HCT116 (cell line): ENCODE results near the gene PVRIG. TPM values are rescaled to one million over a fixed set of nuclear protein-coding genes. Genes with fewer than 3 reads are reported as not detected.

Experiments used
- ATAC-seq: fragments of 200-7000 bp; cut with Tn5 transposase; 2 replicates; pipeline ENCODE4 v1.9.1; 2020; ENCODE audit warnings: mild to moderate bottlenecking, moderate library complexity
- BruUV-seq: library from RNA; stranded (reverse); fragments of 400-500 nt; replicated peaks from 2 replicates; lab custom pipeline; 2021; lab: Mats Ljungman, UMichigan
- CTCF ChIA-PET: fragments of 300-600 bp; sonication (Branson Sonifier 250); formaldehyde crosslinking; loops from one replicate; lab custom pipeline; 2021; ENCODE audit warnings: antibody characterized with exemption; lab: Charles Lee
- POLR2A ChIA-PET: fragments of 300-600, 350-600 bp; sonication (Branson Sonifier 250); formaldehyde crosslinking; loops from one replicate; lab custom pipeline; 2021; ENCODE audit warnings: antibody characterized with exemption; lab: Charles Lee
- RAD21 ChIA-PET, 2 experiments: fragments of 300-600 bp; sonication (Branson Sonifier 250); formaldehyde crosslinking; loops; one replicate each; lab custom pipeline; 2023; ENCODE audit warnings: low total read pairs in 2 of 2; ENCODE audit not compliant: uncharacterized antibody in 2 of 2, unreplicated experiment in 2 of 2, low non-redundant PET in 1 of 2; lab: Charles Lee
- DNase-seq: peaks from one replicate; pipeline ENCODE4 v3.0.0-alpha.2; 2010; ENCODE audit warnings: low read depth, low spot score
- H2AFZ ChIP-seq: fragments of 200-600 bp; shearing (Covaris generic), sonication (generic); 2 replicates; pipeline ENCODE4 v1.6.1; 2017; ENCODE audit warnings: low read depth, mixed run types, mixed read lengths, antibody characterized with exemption, low read length; ENCODE audit not compliant: poor library complexity, severe bottlenecking
- H3K27ac ChIP-seq: 2 replicates; pipeline ENCODE4 v1.5.1; 2012; ENCODE audit warnings: low read depth, low read length
- H3K27me3 ChIP-seq: fragments of 200-600 bp; sonication (generic); 2 replicates; pipeline ENCODE4 v1.6.1; 2016; ENCODE audit warnings: mixed run types, low read length, mixed read lengths; ENCODE audit not compliant: insufficient read depth
- H3K36me3 ChIP-seq, 2 experiments: fragments of 200-500 bp in 1 of 2; fragments of 200-600 bp in 1 of 2; sonication (Bioruptor generic) in 1 of 2; sonication (generic) in 1 of 2; 2 replicates each; pipeline versions ENCODE4 v1.5.1 to v1.6.1; 2014 to 2016; ENCODE audit warnings: low read length in 2 of 2, inconsistent platforms in 1 of 2, mixed read lengths in 1 of 2, mixed run types in 1 of 2; ENCODE audit not compliant: insufficient read depth in 2 of 2, control insufficient read depth in 1 of 2
- H3K4me1 ChIP-seq, 2 experiments: fragments of 200-600 bp in 1 of 2; sonication (generic) in 1 of 2; 2 replicates each; pipeline versions ENCODE4 v1.5.1 to v1.6.1; 2012 to 2017; ENCODE audit warnings: low read length in 2 of 2, inconsistent platforms in 1 of 2, mild to moderate bottlenecking in 1 of 2, mixed read lengths in 1 of 2, mixed run types in 1 of 2, moderate library complexity in 1 of 2; ENCODE audit not compliant: insufficient read depth in 2 of 2, control insufficient read depth in 1 of 2
- H3K4me2 ChIP-seq: fragments of 200-600 bp; sonication (generic); 2 replicates; pipeline ENCODE4 v1.6.1; 2017; ENCODE audit warnings: mixed run types, low read length, mixed read lengths
- H3K4me3 ChIP-seq, 2 experiments: fragments of 200-600 bp in 1 of 2; sonication (generic) in 1 of 2; replicated peaks in 1 of 2; 2 replicates each; pipeline ENCODE4 v1.5.1; 2011 to 2016; ENCODE audit warnings: low read length in 2 of 2, control low read depth in 1 of 2, low read depth in 1 of 2, mild to moderate bottlenecking in 1 of 2, mixed read lengths in 1 of 2, mixed run types in 1 of 2
- H3K79me2 ChIP-seq: fragments of 200-600 bp; sonication (generic); 2 replicates; pipeline ENCODE4 v1.6.1; 2017; ENCODE audit warnings: mild to moderate bottlenecking, mixed run types, low read length, moderate library complexity, mixed read lengths; ENCODE audit not compliant: insufficient read depth
- H3K9ac ChIP-seq: fragments of 200-600 bp; sonication (generic); 2 replicates; pipeline ENCODE4 v1.6.1; 2016; ENCODE audit warnings: low read length, mixed read lengths
- H3K9me2 ChIP-seq: fragments of 200-600 bp; sonication (generic), shearing (Covaris generic); 2 replicates; pipeline ENCODE4 v1.6.1; 2017; ENCODE audit warnings: mixed run types, mild to moderate bottlenecking, moderate library complexity; ENCODE audit not compliant: insufficient read depth
- H3K9me3 ChIP-seq, 2 experiments: fragments of 200-500 bp in 1 of 2; fragments of 200-600 bp in 1 of 2; sonication (Bioruptor generic) in 1 of 2; sonication (generic) in 1 of 2; 2 replicates each; pipeline ENCODE4 v1.6.1; 2014 to 2017; ENCODE audit warnings: low read length in 2 of 2, mixed read lengths in 2 of 2, inconsistent platforms in 1 of 2, low read depth in 1 of 2, mild to moderate bottlenecking in 1 of 2, mixed run types in 1 of 2, moderate library complexity in 1 of 2; ENCODE audit not compliant: control insufficient read depth in 1 of 2, insufficient read depth in 1 of 2
- H4K20me1 ChIP-seq: fragments of 200-600 bp; sonication (generic), shearing (Covaris generic); 2 replicates; pipeline ENCODE4 v1.6.1; 2017; ENCODE audit warnings: mixed run types, mild to moderate bottlenecking, moderate library complexity; ENCODE audit not compliant: insufficient read depth
- CBX3 ChIP-seq: IDR thresholded peaks from 2 replicates; pipeline ENCODE4 v1.6.1; 2012; ENCODE audit warnings: low read depth
- EGR1 ChIP-seq: IDR thresholded peaks from 2 replicates; pipeline ENCODE4 v1.6.1; 2012; ENCODE audit warnings: low read depth
- EZH2 ChIP-seq: fragments of 200-600 bp; sonication (generic); IDR thresholded peaks from 2 replicates; pipeline ENCODE4 v1.6.1; 2017; ENCODE audit warnings: antibody characterized with exemption, mixed run types
- EZH2phosphoT487 ChIP-seq: fragments of 200-600 bp; IDR thresholded peaks from 2 replicates; pipeline ENCODE4 v1.6.1; 2018; ENCODE audit warnings: antibody characterized with exemption, borderline replicate concordance
- JUND ChIP-seq: IDR thresholded peaks from 2 replicates; pipeline ENCODE4 v1.6.1; 2012
- POLR2A ChIP-seq: IDR thresholded peaks from 2 replicates; pipeline ENCODE4 v1.7.0; 2011; ENCODE audit warnings: borderline replicate concordance; ENCODE audit not compliant: insufficient read depth, insufficient read length; ENCODE audit errors: extremely low read depth
- POLR2AphosphoS5 ChIP-seq: IDR thresholded peaks from 2 replicates; pipeline ENCODE4 v1.6.1; 2011; ENCODE audit warnings: mild to moderate bottlenecking, low read depth, low read length, moderate library complexity
- RAD21 ChIP-seq: IDR thresholded peaks from 2 replicates; pipeline ENCODE4 v1.6.1; 2012; ENCODE audit warnings: low read depth, mild to moderate bottlenecking
- SIN3A ChIP-seq: IDR thresholded peaks from 2 replicates; pipeline ENCODE4 v1.6.1; 2012; ENCODE audit warnings: low read depth
- SP1 ChIP-seq: IDR thresholded peaks from 2 replicates; pipeline ENCODE4 v1.6.1; 2012; ENCODE audit warnings: low read depth
- SRF ChIP-seq: IDR thresholded peaks from 2 replicates; pipeline ENCODE4 v1.6.1; 2012; ENCODE audit warnings: low read depth
- TCF7L2 ChIP-seq: IDR thresholded peaks from 2 replicates; pipeline ENCODE4 v1.7.0; 2011; ENCODE audit warnings: borderline replicate concordance, inconsistent platforms; ENCODE audit not compliant: insufficient read depth, insufficient read length; ENCODE audit errors: extremely low read depth
- YY1 ChIP-seq: IDR thresholded peaks from 2 replicates; pipeline ENCODE4 v1.6.1; 2011; ENCODE audit warnings: low read length, low read depth, moderate library complexity, mild to moderate bottlenecking; ENCODE audit not compliant: insufficient replicate concordance; ENCODE audit errors: extremely low read depth
- ZFX ChIP-seq: fragments of 450-650 bp; IDR thresholded peaks from 2 replicates; pipeline ENCODE4 v1.6.1; 2017
- ZNF274 ChIP-seq: fragments of 200-500 bp; sonication (Bioruptor generic); IDR thresholded peaks from 2 replicates; pipeline ENCODE4 v1.6.1; 2014; ENCODE audit warnings: mild to moderate bottlenecking, low read depth, low read length, inconsistent platforms
- intact Hi-C: fragments of 100-400 bp; cut with micrococcal nuclease; formaldehyde crosslinking; loops from 2 replicates; pipeline ENCODE4 v1.10.0; 2022
- total RNA-seq: library from RNA; stranded (reverse); gene quantifications from one replicate; pipeline ENCODE4 v1.2.1, GENCODE V29; 2021; ENCODE audit not compliant: unreplicated experiment
- TF ChIP-seq, protein P1 (sequence below), 3 experiments: fragments of 200-600 bp in 1 of 3; sonication (generic) in 1 of 3; IDR thresholded peaks in 2 of 3; conservative IDR thresholded peaks in 1 of 3; 2 replicates each; pipeline ENCODE4 v1.5.1; 2012 to 2017; ENCODE audit warnings: low read depth in 2 of 3, low read length in 2 of 3, antibody characterized with exemption in 1 of 3, borderline replicate concordance in 1 of 3, control low read depth in 1 of 3, mild to moderate bottlenecking in 1 of 3, mixed read lengths in 1 of 3, mixed run types in 1 of 3, moderate library complexity in 1 of 3; ENCODE audit not compliant: insufficient read depth in 1 of 3
- TF ChIP-seq, protein P2 (sequence below): IDR thresholded peaks from 2 replicates; pipeline ENCODE4 v1.6.1; 2011; ENCODE audit warnings: mild to moderate bottlenecking, low read length, moderate library complexity; ENCODE audit not compliant: insufficient replicate concordance; ENCODE audit errors: extremely low read depth
- TF ChIP-seq, protein P3 (sequence below): IDR thresholded peaks from 2 replicates; pipeline ENCODE4 v1.6.1; 2012

PVRIG gene
- total RNA-seq, 1 experiment from 2014 or later, result 0.30 TPM

DNA sequence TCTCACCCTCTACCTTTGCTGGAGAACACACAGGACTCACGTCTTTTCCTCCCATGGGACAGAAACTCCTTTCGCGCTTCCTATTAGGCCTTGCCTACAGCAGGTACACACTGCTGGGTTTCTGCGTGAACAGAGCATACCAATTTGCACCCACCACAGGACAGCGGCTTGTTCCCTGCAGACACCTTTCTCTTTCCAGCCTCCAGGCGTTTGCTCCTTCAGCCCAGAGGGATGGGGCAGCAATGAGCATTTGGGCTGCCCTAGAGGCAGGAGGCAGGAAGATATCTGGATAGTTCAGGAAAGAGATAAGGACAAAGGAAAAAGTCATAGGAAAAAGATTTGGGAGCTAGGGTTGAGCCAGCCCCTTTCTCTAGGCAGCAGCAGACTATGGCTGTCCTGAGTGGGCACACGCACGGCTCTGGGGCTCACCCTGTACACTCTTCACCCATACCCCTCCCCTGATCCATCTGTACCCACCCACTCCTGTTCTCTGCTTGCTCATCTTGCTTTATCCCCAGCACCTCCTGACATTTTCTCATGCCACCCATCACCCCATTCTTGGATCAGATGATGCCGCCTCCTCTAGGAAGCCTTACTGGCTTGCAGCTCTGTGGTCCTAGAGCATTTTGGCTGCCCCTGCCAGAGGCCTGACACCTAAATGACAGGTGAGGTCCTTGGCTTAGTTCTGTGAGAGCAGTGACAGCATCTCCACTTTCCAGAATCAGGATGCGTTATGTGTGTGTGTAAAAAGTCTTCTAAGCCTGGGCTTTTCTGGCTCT lies 47.0 kb downstream of the PVRIG start (continued):
- TF ChIP-seq, protein P1, sequence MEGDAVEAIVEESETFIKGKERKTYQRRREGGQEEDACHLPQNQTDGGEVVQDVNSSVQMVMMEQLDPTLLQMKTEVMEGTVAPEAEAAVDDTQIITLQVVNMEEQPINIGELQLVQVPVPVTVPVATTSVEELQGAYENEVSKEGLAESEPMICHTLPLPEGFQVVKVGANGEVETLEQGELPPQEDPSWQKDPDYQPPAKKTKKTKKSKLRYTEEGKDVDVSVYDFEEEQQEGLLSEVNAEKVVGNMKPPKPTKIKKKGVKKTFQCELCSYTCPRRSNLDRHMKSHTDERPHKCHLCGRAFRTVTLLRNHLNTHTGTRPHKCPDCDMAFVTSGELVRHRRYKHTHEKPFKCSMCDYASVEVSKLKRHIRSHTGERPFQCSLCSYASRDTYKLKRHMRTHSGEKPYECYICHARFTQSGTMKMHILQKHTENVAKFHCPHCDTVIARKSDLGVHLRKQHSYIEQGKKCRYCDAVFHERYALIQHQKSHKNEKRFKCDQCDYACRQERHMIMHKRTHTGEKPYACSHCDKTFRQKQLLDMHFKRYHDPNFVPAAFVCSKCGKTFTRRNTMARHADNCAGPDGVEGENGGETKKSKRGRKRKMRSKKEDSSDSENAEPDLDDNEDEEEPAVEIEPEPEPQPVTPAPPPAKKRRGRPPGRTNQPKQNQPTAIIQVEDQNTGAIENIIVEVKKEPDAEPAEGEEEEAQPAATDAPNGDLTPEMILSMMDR (IDR thresholded peaks at IDR 0.05 in 2 of 3, conservative IDR thresholded peaks at IDR 0.05 in 1 of 3; ENCODE audit: borderline replicate concordance in 1 of 3, insufficient read depth in 1 of 3, low read depth in 2 of 3, low read length in 2 of 3), result no peak
- no peak for TF ChIP-seq ZFX
- no peak for TF ChIP-seq JUND

DNA sequence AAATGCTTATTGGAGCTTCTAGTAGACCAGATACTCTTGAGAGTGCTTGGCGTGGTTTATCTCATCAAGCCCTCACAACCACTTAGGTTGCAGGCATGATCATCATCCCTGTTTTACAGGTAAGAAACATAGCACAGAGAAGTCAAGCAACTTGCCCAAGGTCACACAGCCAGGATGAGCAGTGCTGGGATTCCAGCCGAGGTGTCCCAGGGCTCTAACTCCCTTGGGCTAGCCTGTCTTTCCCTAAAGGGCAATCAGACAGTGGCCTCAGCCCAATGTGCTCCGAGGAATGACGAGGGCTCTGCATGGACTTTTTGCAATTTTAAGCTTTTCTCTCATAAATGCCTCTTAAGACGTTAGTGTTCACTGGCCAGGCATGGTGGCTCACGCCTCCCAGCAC lies 47.9 kb downstream of the PVRIG start:
- CTCF ChIA-PET, result no interaction called here
- peaks cover 13% of the 10 kb centered on the region; the same call in 1 of the 2 replicates for H3K79me2 ChIP-seq
- intact Hi-C loops, result no loop called here
- TF ChIP-seq EZH2phosphoT487 (no peak), YY1 (no peak), CBX3 (no peak), POLR2AphosphoS5 (no peak), SIN3A (no peak), SP1 (no peak), TCF7L2 (no peak), ZFX (no peak), EZH2 (no peak), POLR2A (no peak), ZNF274 (no peak), SRF (no peak), RAD21 (no peak), JUND (no peak), EGR1 (no peak)
- TF ChIP-seq, protein P2, sequence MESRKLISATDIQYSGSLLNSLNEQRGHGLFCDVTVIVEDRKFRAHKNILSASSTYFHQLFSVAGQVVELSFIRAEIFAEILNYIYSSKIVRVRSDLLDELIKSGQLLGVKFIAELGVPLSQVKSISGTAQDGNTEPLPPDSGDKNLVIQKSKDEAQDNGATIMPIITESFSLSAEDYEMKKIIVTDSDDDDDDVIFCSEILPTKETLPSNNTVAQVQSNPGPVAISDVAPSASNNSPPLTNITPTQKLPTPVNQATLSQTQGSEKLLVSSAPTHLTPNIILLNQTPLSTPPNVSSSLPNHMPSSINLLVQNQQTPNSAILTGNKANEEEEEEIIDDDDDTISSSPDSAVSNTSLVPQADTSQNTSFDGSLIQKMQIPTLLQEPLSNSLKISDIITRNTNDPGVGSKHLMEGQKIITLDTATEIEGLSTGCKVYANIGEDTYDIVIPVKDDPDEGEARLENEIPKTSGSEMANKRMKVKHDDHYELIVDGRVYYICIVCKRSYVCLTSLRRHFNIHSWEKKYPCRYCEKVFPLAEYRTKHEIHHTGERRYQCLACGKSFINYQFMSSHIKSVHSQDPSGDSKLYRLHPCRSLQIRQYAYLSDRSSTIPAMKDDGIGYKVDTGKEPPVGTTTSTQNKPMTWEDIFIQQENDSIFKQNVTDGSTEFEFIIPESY, result no peak
- TF ChIP-seq, protein P3, sequence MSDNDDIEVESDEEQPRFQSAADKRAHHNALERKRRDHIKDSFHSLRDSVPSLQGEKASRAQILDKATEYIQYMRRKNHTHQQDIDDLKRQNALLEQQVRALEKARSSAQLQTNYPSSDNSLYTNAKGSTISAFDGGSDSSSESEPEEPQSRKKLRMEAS, result no peak
- TF ChIP-seq, protein P1 (IDR thresholded peaks at IDR 0.05 in 2 of 3, conservative IDR thresholded peaks at IDR 0.05 in 1 of 3; ENCODE audit: borderline replicate concordance in 1 of 3, insufficient read depth in 1 of 3, low read depth in 2 of 3, low read length in 2 of 3), result no peak

More for the DNA sequence above, 47.9 kb downstream of the PVRIG start:
- no peak overlapping the region for H2AFZ ChIP-seq
- DNase-seq (no peak), ATAC-seq (no peak)
- H3K4me2 ChIP-seq, result no peak overlapping the region
- H3K9ac ChIP-seq, result no peak overlapping the region
- H3K4me3 ChIP-seq, result no peak overlapping the region
- no peaks in the 10 kb centered on the region for H3K9me2 ChIP-seq
- no peaks in the 10 kb centered on the region for H3K36me3 ChIP-seq
- RAD21 ChIA-PET, result no interaction called here
- POLR2A ChIA-PET, result no interaction called here
- H3K27ac ChIP-seq, result no peak overlapping the region
- peaks cover 57 to 77% of the 10 kb centered on the region in 2 experiments for H3K4me1 ChIP-seq
- BruUV-seq, result no TSS peak
- no peaks in the 10 kb centered on the region for H3K27me3 ChIP-seq
- no peaks in the 10 kb centered on the region for H4K20me1 ChIP-seq
- no peaks in the 10 kb centered on the region for H3K9me3 ChIP-seq
